Ascending aorta (tissue), 2 donors: ENCODE measurements around the gene EHMT1. TPM values are rescaled to one million over a fixed set of nuclear protein-coding genes. Genes with fewer than 3 reads are reported as not detected.

Experiments
- DNase-seq, 2 donors: peaks; one replicate each; pipeline ENCODE4 v3.0.0-alpha.2; 2019; ENCODE audit warnings: low spot score in 2 of 2
- H3K27ac ChIP-seq, 2 donors: fragments of 200-600 bp; sonication (generic); one replicate each; pipeline ENCODE4 v1.5.1; 2016 to 2017; ENCODE audit warnings: mild to moderate bottlenecking in 1 of 2
- H3K27me3 ChIP-seq: fragments of 200-600 bp; sonication (generic); one replicate; pipeline ENCODE4 v1.5.1; 2017
- H3K36me3 ChIP-seq, 2 donors: fragments of 200-600 bp; sonication (generic); one replicate each; pipeline ENCODE4 v1.5.1; 2016
- H3K4me1 ChIP-seq, 2 donors: fragments of 200-600 bp; sonication (generic); one replicate each; pipeline ENCODE4 v1.5.1; 2016 to 2017; ENCODE audit warnings: mild to moderate bottlenecking in 1 of 2
- H3K4me3 ChIP-seq, 2 donors: fragments of 200-600 bp; sonication (generic); one replicate each; pipeline ENCODE4 v1.5.1; 2016 to 2017; ENCODE audit warnings: mild to moderate bottlenecking in 1 of 2
- H3K9me3 ChIP-seq, 2 donors: fragments of 200-600 bp; sonication (generic); one replicate each; pipeline ENCODE4 v1.5.1; 2016
- CTCF ChIP-seq, 3 experiments: fragments of 200-600 bp in 2 of 3; fragments of 450-650 bp in 1 of 3; sonication (generic) in 2 of 3; IDR thresholded peaks; one replicate each; pipeline ENCODE4 v1.5.1; 2016 to 2019; ENCODE audit warnings: antibody characterized with exemption in 3 of 3, mild to moderate bottlenecking in 1 of 3, moderate library complexity in 1 of 3
- intact Hi-C: fragments of 100-400 bp; cut with DNase I; formaldehyde crosslinking; loops from one replicate; pipeline ENCODE4 v1.15.1; 2023
- total RNA-seq: library from RNA; depleted of rRNA; stranded (reverse); fragments of >200 nt; gene quantifications from one replicate; pipeline ENCODE4 v1.1.0, GENCODE V29; 2016

Gene EHMT1
- total RNA-seq, 1 donor from 2014 or later, result 49.9 TPM

DNA sequence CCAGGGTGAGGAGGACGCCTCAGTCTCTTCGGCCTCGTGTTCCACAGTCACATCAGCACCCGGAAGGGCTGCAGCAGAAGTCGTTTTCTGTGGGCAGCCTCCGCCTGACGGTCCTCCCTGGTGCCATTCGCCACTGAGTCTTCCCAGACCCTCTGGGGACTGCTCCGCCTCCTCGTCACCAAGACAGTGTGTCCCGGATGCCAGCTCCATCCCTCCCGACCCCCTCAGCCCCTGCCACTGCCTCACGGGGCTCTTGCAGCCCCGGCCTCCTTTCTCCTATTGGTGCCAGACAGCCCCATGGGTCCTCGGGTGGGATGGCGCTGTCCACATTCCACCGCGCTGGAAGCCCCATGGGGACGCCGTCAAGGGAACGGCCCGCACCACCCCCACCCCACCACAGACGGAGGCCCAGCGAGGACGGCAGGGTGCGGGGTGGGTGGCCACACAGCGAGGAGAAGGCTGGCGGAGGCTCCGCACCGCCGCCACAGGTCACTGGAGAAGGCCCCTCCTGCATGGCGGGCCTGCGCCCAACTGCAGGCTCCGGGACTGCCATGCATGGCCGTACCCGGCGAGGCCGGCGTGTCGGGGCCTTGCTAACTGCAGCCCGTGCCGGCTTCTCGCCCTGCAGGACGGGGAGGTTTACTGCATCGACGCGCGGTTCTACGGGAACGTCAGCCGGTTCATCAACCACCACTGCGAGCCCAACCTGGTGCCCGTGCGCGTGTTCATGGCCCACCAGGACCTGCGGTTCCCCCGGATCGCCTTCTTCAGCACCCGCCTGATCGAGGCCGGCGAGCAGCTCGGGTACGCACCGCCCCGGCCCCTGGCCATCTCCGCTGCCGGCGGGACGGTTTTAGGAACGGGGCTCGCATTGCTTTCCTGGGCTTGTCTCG, 215.2 kb downstream of the EHMT1 start:
- intact Hi-C loops, result no loop called here
- Histone ChIP-seq H3K4me3 (no peak overlapping the region), H3K4me1 (no peaks in the 10 kb centered on the region), H3K36me3 (peaks cover 43 to 72% of the 10 kb centered on the region in 2 donors), H3K27ac (no peak overlapping the region), H3K9me3 (peaks cover 0 to 5% of the 10 kb centered on the region in 2 donors), H3K27me3 (no peaks in the 10 kb centered on the region)
- no peak for DNase-seq
- TF ChIP-seq CTCF (IDR thresholded peaks at IDR 0.05), result no peak

DNA sequence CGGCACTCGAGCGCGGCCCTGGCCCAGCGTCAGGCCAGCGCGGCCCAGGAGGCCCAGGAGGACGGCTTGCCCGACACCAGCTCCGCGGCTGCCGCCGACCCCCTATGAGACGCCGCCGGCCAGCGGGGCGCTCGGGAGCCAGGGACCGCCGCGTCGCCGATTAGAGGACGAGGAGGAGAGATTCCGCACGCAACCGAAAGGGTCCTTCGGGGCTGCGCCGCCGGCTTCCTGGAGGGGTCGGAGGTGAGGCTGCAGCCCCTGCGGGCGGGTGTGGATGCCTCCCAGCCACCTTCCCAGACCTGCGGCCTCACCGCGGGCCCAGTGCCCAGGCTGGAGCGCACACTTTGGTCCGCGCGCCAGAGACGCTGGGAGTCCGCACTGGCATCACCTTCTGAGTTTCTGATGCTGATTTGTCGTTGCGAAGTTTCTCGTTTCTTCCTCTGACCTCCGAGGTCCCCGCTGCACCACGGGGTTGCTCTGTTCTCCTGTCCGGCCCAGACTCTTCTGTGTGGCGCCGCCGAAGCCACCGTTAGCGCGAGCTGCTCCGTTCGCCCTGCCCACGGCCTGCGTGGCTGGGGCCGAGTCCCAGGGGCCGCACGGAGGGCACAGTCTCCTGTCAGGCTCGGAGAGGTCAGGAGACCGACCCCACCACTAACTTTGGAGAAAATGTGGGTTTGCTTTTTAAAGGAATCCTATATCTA, 216.2 kb downstream of the EHMT1 start:
- H3K4me1 ChIP-seq, result no peaks in the 10 kb centered on the region
- peaks cover 43 to 68% of the 10 kb centered on the region in 2 donors for H3K36me3 ChIP-seq
- intact Hi-C loops, result no loop called here
- H3K4me3 ChIP-seq, result no peak overlapping the region
- no peaks in the 10 kb centered on the region for H3K27me3 ChIP-seq
- DNase-seq, result no peak
- peaks cover 0 to 10% of the 10 kb centered on the region in 2 donors for H3K9me3 ChIP-seq
- TF ChIP-seq CTCF (IDR thresholded peaks at IDR 0.05), result no peak
- H3K27ac ChIP-seq, result no peak overlapping the region

GRCh38 chr9:137836151-137836830, 217.5 kb downstream of the EHMT1 start:
- DNase-seq, result no peak
- H3K4me3 ChIP-seq, result no peak overlapping the region
- H3K4me1 ChIP-seq, result no peaks in the 10 kb centered on the region
- peaks cover 43 to 61% of the 10 kb centered on the region in 2 donors for H3K36me3 ChIP-seq
- no peak overlapping the region for H3K27ac ChIP-seq
- no peak for TF ChIP-seq CTCF (IDR thresholded peaks at IDR 0.05)
- peaks cover 0 to 10% of the 10 kb centered on the region in 2 donors for H3K9me3 ChIP-seq
- no peaks in the 10 kb centered on the region for H3K27me3 ChIP-seq
- intact Hi-C loops, result no loop called here

DNA sequence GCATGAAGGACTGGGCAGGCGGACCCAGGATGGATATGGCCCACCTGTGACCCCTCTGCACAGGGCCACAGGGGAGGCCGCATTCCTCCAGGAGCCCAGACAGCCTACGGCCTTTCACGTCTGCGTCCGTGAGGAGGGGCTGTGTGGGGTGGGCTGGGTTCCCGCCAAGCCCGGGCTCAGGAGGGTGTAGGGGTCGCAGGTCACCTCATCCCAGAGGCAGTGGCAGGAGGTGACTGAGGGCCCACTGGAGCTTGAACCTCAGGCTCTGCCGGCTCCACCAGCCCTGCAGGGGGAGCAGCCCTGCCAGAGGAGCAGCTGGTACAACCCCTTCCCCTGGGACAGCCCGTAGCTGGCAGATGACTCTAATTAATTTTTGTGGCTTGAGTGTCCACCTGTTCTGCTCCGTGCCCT, 218.0 kb downstream of the EHMT1 start:
- Histone ChIP-seq H3K4me3 (no peak overlapping the region), H3K36me3 (peaks cover 43 to 56% of the 10 kb centered on the region in 2 donors), H3K27ac (no peak overlapping the region), H3K9me3 (peaks cover 0 to 10% of the 10 kb centered on the region in 2 donors), H3K4me1 (no peaks in the 10 kb centered on the region), H3K27me3 (no peaks in the 10 kb centered on the region)
- TF ChIP-seq CTCF (IDR thresholded peaks at IDR 0.05), result no peak
- intact Hi-C loops, result no loop called here
- DNase-seq, result no peak

DNA sequence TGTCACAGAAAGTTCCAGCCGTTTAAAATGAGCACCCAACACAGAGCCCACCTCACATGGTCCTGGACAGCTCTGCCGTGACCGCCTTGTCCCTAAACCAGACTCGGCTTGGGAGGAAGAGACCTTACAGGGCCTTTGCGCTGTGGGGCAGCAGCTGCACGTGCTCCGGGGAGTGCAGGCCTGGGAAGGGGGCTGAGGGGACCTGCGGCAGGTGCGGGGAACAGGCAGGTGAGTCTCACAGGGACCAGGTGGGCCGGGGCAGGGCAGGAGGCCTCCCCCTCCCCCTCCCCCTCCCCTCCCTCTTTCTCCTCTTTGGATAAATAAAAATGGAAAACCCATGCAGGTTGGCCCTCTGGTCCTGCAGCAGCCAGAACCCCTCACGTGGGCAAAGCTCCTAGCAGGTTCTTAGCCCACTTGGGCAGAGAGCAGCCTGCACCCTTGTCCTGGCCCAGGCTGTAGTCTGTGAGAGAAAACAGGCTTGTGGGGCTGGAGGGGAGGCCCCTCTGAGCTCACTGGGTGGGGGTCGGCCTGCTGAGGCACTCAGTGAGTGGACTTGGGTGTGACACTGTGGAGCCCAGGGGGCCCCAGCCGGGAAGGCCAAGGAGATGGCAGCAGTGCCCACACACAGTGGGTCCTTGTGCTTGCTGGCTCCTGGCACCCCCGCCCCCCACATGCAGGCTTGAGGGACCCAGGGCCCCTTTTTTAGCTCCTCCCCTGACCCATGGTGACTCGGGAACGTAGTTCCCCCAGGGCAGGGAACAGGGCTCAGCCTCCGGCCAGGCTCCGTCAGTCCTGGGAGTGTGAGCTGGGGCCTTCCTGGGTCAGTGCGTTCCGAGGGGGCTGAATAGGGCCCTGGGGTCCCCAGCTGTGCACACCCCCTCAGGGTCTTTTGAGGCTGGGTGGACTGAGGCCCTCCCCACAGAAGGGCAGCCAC, 218.8 kb downstream of the EHMT1 start:
- DNase-seq, result no peak
- peaks cover 43 to 52% of the 10 kb centered on the region in 2 donors for H3K36me3 ChIP-seq

More for the DNA sequence above, 218.8 kb downstream of the EHMT1 start:
- no peaks in the 10 kb centered on the region for H3K27me3 ChIP-seq
- no peak overlapping the region for H3K4me3 ChIP-seq
- no peak for TF ChIP-seq CTCF (IDR thresholded peaks at IDR 0.05)
- intact Hi-C loops, result no loop called here
- H3K27ac ChIP-seq, result no peak overlapping the region
- H3K4me1 ChIP-seq, result no peaks in the 10 kb centered on the region
- H3K9me3 ChIP-seq, result peaks cover 0 to 10% of the 10 kb centered on the region in 2 donors
